Endodermal cell (in vitro differentiated cells): ENCODE data around the gene CBFA2T2. TPM values are rescaled to one million over a fixed set of nuclear protein-coding genes. Genes with fewer than 3 reads are reported as not detected.
"Not testable (repeated sequence)": the region's sequence is repeated elsewhere in the genome, so short reads cannot be mapped to it uniquely, and the experiment has no call there.

Experiments
- DNase-seq: peaks from one replicate; pipeline ENCODE4 v3.0.0-alpha.2; 2017
- H3K27ac ChIP-seq: 2 replicates; pipeline ENCODE4 v1.5.1; 2013; ENCODE audit warnings: mild to moderate bottlenecking, low read depth, low read length, moderate library complexity
- H3K27me3 ChIP-seq: 2 replicates; pipeline ENCODE4 v1.6.1; 2013; ENCODE audit warnings: mild to moderate bottlenecking, low read length, moderate library complexity; ENCODE audit not compliant: insufficient read depth, control insufficient read depth, poor library complexity, severe bottlenecking
- H3K36me3 ChIP-seq: 2 replicates; pipeline ENCODE4 v1.7.0; 2013; ENCODE audit warnings: mild to moderate bottlenecking, low read length, moderate library complexity; ENCODE audit not compliant: control insufficient read depth, insufficient read depth
- H3K4me1 ChIP-seq: one replicate; pipeline ENCODE4 v1.7.0; 2013; ENCODE audit warnings: low read length; ENCODE audit not compliant: control insufficient read depth, insufficient read depth
- H3K4me3 ChIP-seq: 2 replicates; pipeline ENCODE4 v1.5.1; 2013; ENCODE audit warnings: mild to moderate bottlenecking, low read length, moderate library complexity
- H3K9ac ChIP-seq: 2 replicates; pipeline ENCODE4 v1.6.1; 2013; ENCODE audit warnings: mild to moderate bottlenecking, low read length, moderate library complexity; ENCODE audit not compliant: poor library complexity, severe bottlenecking; ENCODE audit errors: extremely low read depth
- H3K9me3 ChIP-seq: 2 replicates; pipeline ENCODE4 v1.6.1; 2013; ENCODE audit warnings: mild to moderate bottlenecking, low read length, moderate library complexity; ENCODE audit not compliant: control insufficient read depth
- H3K27ac Mint-ChIP-seq: 2 replicates; pipeline ENCODE4 v1.8.0; 2020; ENCODE audit warnings: mixed read lengths
- H3K27me3 Mint-ChIP-seq: 2 replicates; pipeline ENCODE4 v1.8.0; 2021; ENCODE audit warnings: mild to moderate bottlenecking, mixed read lengths; ENCODE audit not compliant: insufficient read depth
- H3K36me3 Mint-ChIP-seq: 2 replicates; pipeline ENCODE4 v1.8.0; 2020; ENCODE audit warnings: low read depth, mixed read lengths
- H3K4me1 Mint-ChIP-seq: 2 replicates; pipeline ENCODE4 v1.8.0; 2020; ENCODE audit warnings: mixed read lengths
- H3K4me3 Mint-ChIP-seq: 2 replicates; pipeline ENCODE4 v1.8.0; 2020; ENCODE audit warnings: mild to moderate bottlenecking, moderate library complexity, mixed read lengths
- H3K9me3 Mint-ChIP-seq: 2 replicates; pipeline ENCODE4 v1.8.0; 2020; ENCODE audit warnings: mild to moderate bottlenecking, mixed read lengths
- WGBS, 2 experiments: methylation state at CpG; one replicate each; pipeline versions ENCODE4 v1.1.5 to v1.1.7; 2013; ENCODE audit warnings: missing lambda C conversion rate in 2 of 2, mixed read lengths in 1 of 2; ENCODE audit not compliant: insufficient coverage in 1 of 2, insufficient read length in 1 of 2; 5-methylcytosine and 5-hydroxymethylcytosine counted together
- total RNA-seq, 2 donors: library from RNA; stranded (reverse); fragmentation: NEBNext Ultra II Directional in 1 of 2; extraction: Animal tissue kit (Norgen Biotek cat#: 25700) in 1 of 2; gene quantifications; 2 replicates in 1 of 2; 3 replicates in 1 of 2; pipeline ENCODE4 v1.2.1, GENCODE V29; 2021
- TF ChIP-seq, protein P1 (sequence below): fragments of 200-600 bp; sonication (generic); conservative IDR thresholded peaks from 2 replicates; pipeline ENCODE4 v1.5.0; 2021; ENCODE audit warnings: antibody characterized with exemption, mild to moderate bottlenecking

CBFA2T2 gene
- total RNA-seq, 2 donors from 2014 or later = 26.8 to 32.7 TPM

GRCh38 chr20:33481431-33481941, 8.4 kb upstream of the CBFA2T2 start:
- no peaks in the 10 kb centered on the region for H3K9me3 ChIP-seq
- H3K27me3 ChIP-seq = no peaks in the 10 kb centered on the region
- H3K27ac ChIP-seq = no peak overlapping the region
- H3K36me3 ChIP-seq = no peaks in the 10 kb centered on the region
- Mint-ChIP-seq H3K4me1 (peaks cover 17% of the 10 kb centered on the region), H3K27ac (no peak overlapping the region), H3K36me3 (no peaks in the 10 kb centered on the region), H3K4me3 (no peak overlapping the region), H3K27me3 (no peaks in the 10 kb centered on the region), H3K9me3 (no peaks in the 10 kb centered on the region)
- H3K4me1 ChIP-seq = peaks cover 4% of the 10 kb centered on the region
- no peak overlapping the region for H3K9ac ChIP-seq
- no peak for DNase-seq
- H3K4me3 ChIP-seq = no peak overlapping the region
- TF ChIP-seq, protein P1, sequence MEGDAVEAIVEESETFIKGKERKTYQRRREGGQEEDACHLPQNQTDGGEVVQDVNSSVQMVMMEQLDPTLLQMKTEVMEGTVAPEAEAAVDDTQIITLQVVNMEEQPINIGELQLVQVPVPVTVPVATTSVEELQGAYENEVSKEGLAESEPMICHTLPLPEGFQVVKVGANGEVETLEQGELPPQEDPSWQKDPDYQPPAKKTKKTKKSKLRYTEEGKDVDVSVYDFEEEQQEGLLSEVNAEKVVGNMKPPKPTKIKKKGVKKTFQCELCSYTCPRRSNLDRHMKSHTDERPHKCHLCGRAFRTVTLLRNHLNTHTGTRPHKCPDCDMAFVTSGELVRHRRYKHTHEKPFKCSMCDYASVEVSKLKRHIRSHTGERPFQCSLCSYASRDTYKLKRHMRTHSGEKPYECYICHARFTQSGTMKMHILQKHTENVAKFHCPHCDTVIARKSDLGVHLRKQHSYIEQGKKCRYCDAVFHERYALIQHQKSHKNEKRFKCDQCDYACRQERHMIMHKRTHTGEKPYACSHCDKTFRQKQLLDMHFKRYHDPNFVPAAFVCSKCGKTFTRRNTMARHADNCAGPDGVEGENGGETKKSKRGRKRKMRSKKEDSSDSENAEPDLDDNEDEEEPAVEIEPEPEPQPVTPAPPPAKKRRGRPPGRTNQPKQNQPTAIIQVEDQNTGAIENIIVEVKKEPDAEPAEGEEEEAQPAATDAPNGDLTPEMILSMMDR = no peak
- 87 to 91% methylated on average over 4 to 7 of the region's 8 CpGs for WGBS, 2 experiments

GRCh38 chr20:33482581-33482980, 7.3 kb upstream of the CBFA2T2 start:
- Mint-ChIP-seq H3K9me3 (no peaks in the 10 kb centered on the region), H3K36me3 (no peaks in the 10 kb centered on the region), H3K4me1 (peaks cover 8% of the 10 kb centered on the region), H3K27ac (no peak overlapping the region), H3K27me3 (no peaks in the 10 kb centered on the region), H3K4me3 (no peak overlapping the region)
- no peaks in the 10 kb centered on the region for H3K27me3 ChIP-seq
- H3K9me3 ChIP-seq = no peaks in the 10 kb centered on the region
- 95 to 98% methylated on average over 6 of the region's 6 CpGs for WGBS, 2 experiments
- H3K36me3 ChIP-seq = no peaks in the 10 kb centered on the region
- no peak for DNase-seq
- TF ChIP-seq, protein P1 = no peak
- H3K9ac ChIP-seq = no peak overlapping the region
- peaks cover under 1% of the 10 kb centered on the region for H3K4me1 ChIP-seq
- H3K27ac ChIP-seq = no peak overlapping the region
- H3K4me3 ChIP-seq = no peak overlapping the region

- H3K9me3 Mint-ChIP-seq, H3K4me1 ChIP-seq, H3K36me3 ChIP-seq, H3K9ac ChIP-seq, H3K36me3 Mint-ChIP-seq, H3K27me3 ChIP-seq, H3K27me3 Mint-ChIP-seq, H3K4me3 Mint-ChIP-seq, DNase-seq, H3K9me3 ChIP-seq, H3K27ac ChIP-seq, H3K27ac Mint-ChIP-seq, H3K4me3 ChIP-seq, H3K4me1 Mint-ChIP-seq: not testable (repeated sequence)
- 89 to 97% methylated on average over 3 to 5 of the region's 5 CpGs for WGBS, 2 experiments
Measured at GRCh38 chr20:33483186-33483585, 6.7 kb upstream of the CBFA2T2 start.

- Mint-ChIP-seq H3K27me3 (no peaks in the 10 kb centered on the region), H3K4me3 (no peak overlapping the region), H3K4me1 (peaks cover 4% of the 10 kb centered on the region), H3K9me3 (no peaks in the 10 kb centered on the region), H3K36me3 (peaks cover 5% of the 10 kb centered on the region), H3K27ac (no peak overlapping the region)
- no peak overlapping the region for H3K27ac ChIP-seq
- no peaks in the 10 kb centered on the region for H3K4me1 ChIP-seq
- TF ChIP-seq, protein P1 = no peak
- H3K9me3 ChIP-seq = no peaks in the 10 kb centered on the region
- 92 to 93% methylated on average over 7 to 8 of the region's 10 CpGs for WGBS, 2 experiments
- H3K27me3 ChIP-seq = no peaks in the 10 kb centered on the region
- H3K4me3 ChIP-seq = no peak overlapping the region
- H3K9ac ChIP-seq = no peak overlapping the region
- no peaks in the 10 kb centered on the region for H3K36me3 ChIP-seq
- DNase-seq = no peak
Measured at GRCh38 chr20:33488201-33488600, 1.7 kb upstream of the CBFA2T2 start.

DNA sequence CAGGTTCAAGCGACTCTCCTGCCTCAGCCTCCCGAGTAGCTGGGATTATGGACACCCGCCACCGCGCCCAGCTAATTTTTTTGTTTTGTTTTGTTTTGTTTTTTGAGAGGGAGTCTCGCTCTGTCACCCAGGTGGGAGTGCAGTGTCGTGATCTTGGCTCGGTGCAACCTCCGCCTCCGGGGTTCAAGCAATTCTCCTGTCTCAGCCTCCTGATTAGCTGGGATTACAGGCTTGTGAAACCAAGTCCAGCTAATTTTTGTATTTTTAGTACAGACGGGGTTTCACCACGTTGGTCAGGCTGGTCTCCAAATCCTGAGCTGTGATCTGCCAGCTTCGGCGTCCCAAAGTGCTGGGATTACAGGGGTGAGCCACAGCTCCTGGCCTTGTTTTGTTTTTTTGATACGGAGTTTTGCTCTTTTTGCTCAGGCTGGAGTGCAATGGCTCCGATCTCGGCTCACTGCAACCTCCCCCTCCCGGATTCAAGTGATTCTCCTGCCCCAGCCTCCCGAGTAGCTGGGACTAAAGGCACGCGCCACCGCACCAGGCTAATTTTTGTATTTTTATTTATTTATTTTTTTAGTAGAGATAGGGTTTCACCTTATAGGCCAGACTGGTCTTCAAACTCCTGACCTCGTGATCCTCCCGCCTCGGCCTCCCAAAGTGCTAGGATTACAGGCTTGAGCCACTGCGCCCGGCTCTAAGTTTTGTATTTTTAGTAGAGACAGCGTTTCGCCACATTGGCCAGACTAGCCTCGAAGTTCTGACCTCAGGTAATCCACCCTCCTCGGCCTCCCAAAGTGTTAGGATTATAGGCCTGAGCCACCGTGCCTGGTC, 1.0 kb upstream of the CBFA2T2 start:
- not testable (repeated sequence) for H3K9me3 ChIP-seq
- peak overlapping the region; percentile 80 for H3K9ac ChIP-seq
- 93 to 96% methylated on average over 22 to 31 of the region's 32 CpGs for WGBS, 2 experiments

More for the DNA sequence above, 1.0 kb upstream of the CBFA2T2 start:
- Mint-ChIP-seq H3K4me3 (peak overlapping the region; percentile 85), H3K27ac (peak overlapping the region; percentile 92), H3K36me3 (peaks cover 12% of the 10 kb centered on the region)
- H3K36me3 ChIP-seq, H3K27me3 ChIP-seq, H3K9me3 Mint-ChIP-seq, H3K27me3 Mint-ChIP-seq, H3K27ac ChIP-seq, DNase-seq, H3K4me1 ChIP-seq, H3K4me1 Mint-ChIP-seq: not testable (repeated sequence)
- peak overlapping the region; percentile 84 for H3K4me3 ChIP-seq
